Heart right ventricle (tissue), 16 donors: Measurements from ENCODE around the gene SLC39A11. TPM values are rescaled to one million over a fixed set of nuclear protein-coding genes. Genes with fewer than 3 reads are reported as not detected.

Source experiments
- ATAC-seq, 8 donors: fragments of 200-7000 bp; cut with Tn5 transposase; one replicate each; pipeline ENCODE4 v1.9.1; 2020; ENCODE audit warnings: mild to moderate bottlenecking in 8 of 8, moderate library complexity in 8 of 8, moderate number of reproducible peaks in 1 of 8
- DNase-seq, 2 donors: peaks; one replicate each; pipeline ENCODE4 v3.0.0-alpha.2; 2020
- H3K27ac ChIP-seq, 10 donors: fragments of 200-600 bp; sonication (generic) in 2 of 10; one replicate each; pipeline versions ENCODE4 v1.5.0 to v1.8.0; 2020 to 2022; ENCODE audit warnings: mild to moderate bottlenecking in 3 of 10
- H3K27me3 ChIP-seq, 7 donors: fragments of 200-600 bp; one replicate each; pipeline ENCODE4 v1.8.0; 2021 to 2022; ENCODE audit warnings: mild to moderate bottlenecking in 2 of 7
- H3K36me3 ChIP-seq, 9 donors: fragments of 200-600 bp; sonication (generic) in 1 of 9; one replicate each; pipeline versions ENCODE4 v1.5.0 to v1.8.0; 2020 to 2022; ENCODE audit warnings: mild to moderate bottlenecking in 2 of 9
- H3K4me1 ChIP-seq, 9 donors: fragments of 200-600 bp; sonication (generic) in 1 of 9; one replicate each; pipeline versions ENCODE4 v1.5.0 to v1.8.0; 2020 to 2022; ENCODE audit warnings: mild to moderate bottlenecking in 4 of 9
- H3K4me3 ChIP-seq, 10 donors: fragments of 200-600 bp; sonication (generic) in 2 of 10; one replicate each; pipeline versions ENCODE4 v1.5.0 to v1.8.0; 2020 to 2022; ENCODE audit warnings: mild to moderate bottlenecking in 7 of 10, moderate library complexity in 2 of 10
- H3K9me3 ChIP-seq, 11 donors: fragments of 200-600 bp in 10 of 11; sonication (generic) in 2 of 11; one replicate each; pipeline versions ENCODE4 v1.5.0 to v1.8.0; 2013 to 2022; ENCODE audit warnings: mild to moderate bottlenecking in 2 of 11, control low read depth in 1 of 11, moderate library complexity in 1 of 11
- WGBS, 2 donors: extraction: QIAGEN DNeasy Blood & Tissue Kit; methylation state at CpG; one replicate each; pipeline ENCODE4 v1.1.7; 2013; ENCODE audit warnings: inconsistent platforms in 1 of 2; 5-methylcytosine and 5-hydroxymethylcytosine counted together
- intact Hi-C, 10 donors: fragments of 100-400 bp; cut with DNase I; formaldehyde crosslinking; loops; one replicate each; pipeline versions ENCODE4 v1.11.1 to v1.14.2; 2022
- polyA plus RNA-seq, 2 donors: library from polyadenylated mRNA; stranded (reverse); fragments of 200-250 nt; gene quantifications; one replicate each; pipeline ENCODE4 v1.2.3, GENCODE V29; 2013
- total RNA-seq, 10 donors: library from RNA; stranded (reverse); fragmentation: NEBNext Ultra II Directional in 3 of 10; extraction: Animal tissue kit (Norgen Biotek cat#: 25700) in 3 of 10; gene quantifications; one replicate each; pipeline versions ENCODE4 v1.2.1 to v1.2.4, GENCODE V29; 2021 to 2023
- TF ChIP-seq, protein P1 (sequence below), 9 donors: fragments of 200-600 bp; sonication (generic) in 2 of 9; IDR thresholded peaks; one replicate each; pipeline versions ENCODE4 v1.5.0 to v1.8.0; 2021 to 2022; ENCODE audit warnings: antibody characterized with exemption in 9 of 9, mild to moderate bottlenecking in 5 of 9, moderate library complexity in 1 of 9
- donor health status: Arrhythmogenic right ventricular cardiomyopathy.
- donor health status: ischemic (EF 13 %, LVEDD 7.1; RV severe dilation, severe dysfunction).
- donor health status: healthy with polysubstance abuse.
- donor health status: DM: no; HTN: yes; CAD: no.
- donor health status: DM: no; HTN: no; CAD: no.
- donor health status: ischemic (EF 25% LVEDD 6.9; RV normal size, moderate dysfunction).
- donor health status: ischemic (EF 25% LVEDD 5.7; RV mildly dilated, moderate dysfunction).
- donor health status: healthy.
- donor health status: DM: yes; HTN: yes; CAD: no.
- donor health status: Ischemic cardiomyopathy.
- donor health status: ischemic (EF 35%, LVEDD 5.7; RV mildly dilated, moderate dysfunction).
- donor health status: nonischemic (EF 11% LVEDD 7.7; RV severe dilation, severe dysfunction).
- donor health status: DM: yes; HTN: yes; CAD: no.
- donor health status: PGD.
- donor health status: ischemic (EF 29% LVEDD 5.4; RV normal size, mild dysfunction).
- donor health status: nonischemic (EF 23%, LVEDD 6.1; RV moderate dilation, normal function).

SLC39A11 gene
- total and polyA plus RNA-seq, 12 donors, result 2.4 to 11.3 (median 6.4) TPM

GRCh38 chr17:73107191-73107590 lies 14.7 kb upstream of the SLC39A11 start:
- H3K27me3 ChIP-seq, result no peaks in the 10 kb centered on the region
- DNase-seq, result no peak
- 46 to 60% methylated on average over 4 of the region's 4 CpGs for WGBS, 2 donors

DNA sequence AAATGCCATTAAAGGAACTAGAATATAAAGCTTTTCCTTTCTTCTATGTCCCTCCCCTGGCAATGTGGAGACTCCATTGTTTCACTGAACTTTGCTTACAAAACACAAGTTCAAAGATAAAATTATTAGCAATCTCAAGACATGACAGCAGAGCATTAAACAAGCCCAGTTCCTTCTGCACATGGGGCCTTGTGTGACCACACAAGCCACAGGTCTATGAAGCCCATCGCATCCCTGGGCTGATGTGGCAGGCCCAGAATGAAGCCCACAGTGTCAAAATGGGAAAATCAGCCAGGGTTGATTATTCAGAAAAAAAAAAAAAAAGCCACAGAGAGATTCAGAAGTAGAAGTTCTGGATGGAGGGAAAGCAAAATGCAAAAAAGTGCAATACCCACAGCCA lies 12.9 kb upstream of the SLC39A11 start:
- Histone ChIP-seq H3K4me1 (peaks cover 0 to 6% (median 0%) of the 10 kb centered on the region in 9 donors), H3K27ac (no peak overlapping the region), H3K27me3 (peaks cover 0 to 6% (median 0%) of the 10 kb centered on the region in 7 donors), H3K9me3 (peaks cover 0 to 15% (median 0%) of the 10 kb centered on the region in 11 donors), H3K4me3 (no peak overlapping the region), H3K36me3 (no peaks in the 10 kb centered on the region)
- intact Hi-C loops, result no loop called here
- 93 to 96% methylated on average over 1 of the region's 1 CpG for whole genome bisulfite sequencing, 2 donors
- DNase-seq (no peak), ATAC-seq (no peak)
- TF ChIP-seq, protein P1, sequence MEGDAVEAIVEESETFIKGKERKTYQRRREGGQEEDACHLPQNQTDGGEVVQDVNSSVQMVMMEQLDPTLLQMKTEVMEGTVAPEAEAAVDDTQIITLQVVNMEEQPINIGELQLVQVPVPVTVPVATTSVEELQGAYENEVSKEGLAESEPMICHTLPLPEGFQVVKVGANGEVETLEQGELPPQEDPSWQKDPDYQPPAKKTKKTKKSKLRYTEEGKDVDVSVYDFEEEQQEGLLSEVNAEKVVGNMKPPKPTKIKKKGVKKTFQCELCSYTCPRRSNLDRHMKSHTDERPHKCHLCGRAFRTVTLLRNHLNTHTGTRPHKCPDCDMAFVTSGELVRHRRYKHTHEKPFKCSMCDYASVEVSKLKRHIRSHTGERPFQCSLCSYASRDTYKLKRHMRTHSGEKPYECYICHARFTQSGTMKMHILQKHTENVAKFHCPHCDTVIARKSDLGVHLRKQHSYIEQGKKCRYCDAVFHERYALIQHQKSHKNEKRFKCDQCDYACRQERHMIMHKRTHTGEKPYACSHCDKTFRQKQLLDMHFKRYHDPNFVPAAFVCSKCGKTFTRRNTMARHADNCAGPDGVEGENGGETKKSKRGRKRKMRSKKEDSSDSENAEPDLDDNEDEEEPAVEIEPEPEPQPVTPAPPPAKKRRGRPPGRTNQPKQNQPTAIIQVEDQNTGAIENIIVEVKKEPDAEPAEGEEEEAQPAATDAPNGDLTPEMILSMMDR (IDR thresholded peaks at IDR 0.05), result no peak

More at GRCh38 chr17:73107191-73107590, 14.7 kb upstream of the SLC39A11 start:
- Histone ChIP-seq H3K4me1 (peaks cover 0 to 6% (median 0%) of the 10 kb centered on the region in 9 donors), H3K9me3 (peaks cover 0 to 15% (median 0%) of the 10 kb centered on the region in 11 donors), H3K27ac (no peak overlapping the region), H3K4me3 (no peak overlapping the region), H3K36me3 (no peaks in the 10 kb centered on the region)
- intact Hi-C loops, result no loop called here
- TF ChIP-seq, protein P1 (IDR thresholded peaks at IDR 0.05), result no peak
- no peak for ATAC-seq

DNA sequence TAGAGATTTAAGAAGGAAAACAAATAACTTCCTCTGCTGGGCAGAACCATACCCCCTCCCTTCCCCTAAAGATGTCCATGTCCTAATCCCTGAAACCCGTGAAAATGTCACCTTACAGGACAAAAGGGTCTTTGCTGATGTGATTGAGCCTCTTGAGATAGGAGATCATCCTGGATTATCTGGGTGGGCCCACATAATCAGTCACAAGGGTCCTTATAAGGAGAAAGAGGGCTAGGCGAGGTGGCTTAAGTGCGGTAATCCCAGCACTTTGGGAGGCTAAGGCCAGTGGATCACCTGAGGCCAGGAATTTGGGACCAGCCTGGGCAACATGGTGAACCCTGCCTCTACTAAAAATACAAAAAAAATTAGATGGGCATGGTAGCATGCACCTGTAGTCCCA lies 12.0 kb upstream of the SLC39A11 start:
- H3K27me3 ChIP-seq, result peaks cover 0 to 14% (median 0%) of the 10 kb centered on the region in 7 donors
- H3K9me3 ChIP-seq, result peaks cover 0 to 15% (median 0%) of the 10 kb centered on the region in 11 donors
- TF ChIP-seq, protein P1 (IDR thresholded peaks at IDR 0.05), result no peak
- intact Hi-C loops, result no loop called here
- H3K4me1 ChIP-seq, result peaks cover 0 to 6% (median 0%) of the 10 kb centered on the region in 9 donors
- 80 to 87% methylated on average over 3 of the region's 3 CpGs for WGBS, 2 donors
- H3K4me3 ChIP-seq, result no peak overlapping the region
- ATAC-seq (no peak), DNase-seq (no peak)
- no peaks in the 10 kb centered on the region for H3K36me3 ChIP-seq
- no peak overlapping the region for H3K27ac ChIP-seq

- H3K36me3 ChIP-seq, result no peaks in the 10 kb centered on the region
- peaks cover 0 to 20% (median 2%) of the 10 kb centered on the region in 7 donors for H3K27me3 ChIP-seq
- H3K27ac ChIP-seq, result no peak overlapping the region
- no peak for ATAC-seq
- DNase-seq, result no peak
- WGBS, 2 donors, result 86 to 87% methylated on average over 12 of the region's 12 CpGs
- H3K4me1 ChIP-seq, result peaks cover 0 to 10% (median 0%) of the 10 kb centered on the region in 9 donors
- H3K9me3 ChIP-seq, result peaks cover 0 to 15% (median 0%) of the 10 kb centered on the region in 11 donors
- TF ChIP-seq, protein P1 (IDR thresholded peaks at IDR 0.05), result no peak
- H3K4me3 ChIP-seq, result no peak overlapping the region
- intact Hi-C loops, result no loop called here
Measured at GRCh38 chr17:73103641-73104335, 11.3 kb upstream of the SLC39A11 start.
